OCI-LY1 (cell line): Measurements from ENCODE around the gene TCF25.

Source experiments
- EZH2 ChIP-seq: fragments of 200-600 bp; sonication (generic), shearing (Covaris generic); IDR thresholded peaks from 2 replicates; pipeline ENCODE4 v1.8.0; 2017; ENCODE audit warnings: borderline replicate concordance, mixed run types, mild to moderate bottlenecking, antibody characterized with exemption, low read length, moderate library complexity, mixed read lengths
- TF ChIP-seq, protein P1 (sequence below): fragments of 200-600 bp; sonication (generic), shearing (Covaris generic); IDR thresholded peaks from 2 replicates; pipeline ENCODE4 v1.5.1; 2017; ENCODE audit warnings: mild to moderate bottlenecking, antibody characterized with exemption, low read length, moderate library complexity, mixed read lengths

DNA sequence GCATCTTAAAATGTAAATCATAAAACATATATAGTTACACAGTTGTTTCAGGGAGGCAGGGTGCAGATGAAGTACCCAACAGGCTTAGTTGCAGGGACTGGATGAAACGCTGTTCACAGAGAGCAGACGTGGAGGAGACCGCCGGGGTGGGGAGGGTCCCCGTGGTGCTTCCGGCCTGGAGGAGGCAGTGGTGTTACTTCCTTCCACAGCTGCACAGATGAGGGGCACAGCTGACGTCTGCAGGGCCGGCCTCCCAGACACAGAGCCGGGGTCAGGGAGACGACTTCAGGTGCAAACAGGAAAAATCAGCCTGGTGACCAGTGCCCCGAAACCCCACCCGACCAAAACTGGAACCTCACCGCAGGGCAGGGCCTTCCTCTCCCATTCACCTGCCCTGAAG is 28.0 kb upstream of the TCF25 start:
- TF ChIP-seq, protein P1, sequence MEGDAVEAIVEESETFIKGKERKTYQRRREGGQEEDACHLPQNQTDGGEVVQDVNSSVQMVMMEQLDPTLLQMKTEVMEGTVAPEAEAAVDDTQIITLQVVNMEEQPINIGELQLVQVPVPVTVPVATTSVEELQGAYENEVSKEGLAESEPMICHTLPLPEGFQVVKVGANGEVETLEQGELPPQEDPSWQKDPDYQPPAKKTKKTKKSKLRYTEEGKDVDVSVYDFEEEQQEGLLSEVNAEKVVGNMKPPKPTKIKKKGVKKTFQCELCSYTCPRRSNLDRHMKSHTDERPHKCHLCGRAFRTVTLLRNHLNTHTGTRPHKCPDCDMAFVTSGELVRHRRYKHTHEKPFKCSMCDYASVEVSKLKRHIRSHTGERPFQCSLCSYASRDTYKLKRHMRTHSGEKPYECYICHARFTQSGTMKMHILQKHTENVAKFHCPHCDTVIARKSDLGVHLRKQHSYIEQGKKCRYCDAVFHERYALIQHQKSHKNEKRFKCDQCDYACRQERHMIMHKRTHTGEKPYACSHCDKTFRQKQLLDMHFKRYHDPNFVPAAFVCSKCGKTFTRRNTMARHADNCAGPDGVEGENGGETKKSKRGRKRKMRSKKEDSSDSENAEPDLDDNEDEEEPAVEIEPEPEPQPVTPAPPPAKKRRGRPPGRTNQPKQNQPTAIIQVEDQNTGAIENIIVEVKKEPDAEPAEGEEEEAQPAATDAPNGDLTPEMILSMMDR: peak; percentile 23; the same call in 1 of the 2 replicates
- TF ChIP-seq EZH2: no peak
